Stimulated activated CD4-positive, alpha-beta T cell treated with anti-CD3 and anti-CD28 coated beads, Interleukin-12 subunit alpha, Interleukin-12 subunit beta, amount 100 ng/mL, for 24 hours (primary cell): ENCODE data around the gene INMT.

Experiments
- DNase-seq, 2 experiments: peaks; one replicate each; pipeline ENCODE4 v3.0.0-alpha.2; 2020; ENCODE audit warnings: low read depth in 2 of 2

Gene INMT

DNA sequence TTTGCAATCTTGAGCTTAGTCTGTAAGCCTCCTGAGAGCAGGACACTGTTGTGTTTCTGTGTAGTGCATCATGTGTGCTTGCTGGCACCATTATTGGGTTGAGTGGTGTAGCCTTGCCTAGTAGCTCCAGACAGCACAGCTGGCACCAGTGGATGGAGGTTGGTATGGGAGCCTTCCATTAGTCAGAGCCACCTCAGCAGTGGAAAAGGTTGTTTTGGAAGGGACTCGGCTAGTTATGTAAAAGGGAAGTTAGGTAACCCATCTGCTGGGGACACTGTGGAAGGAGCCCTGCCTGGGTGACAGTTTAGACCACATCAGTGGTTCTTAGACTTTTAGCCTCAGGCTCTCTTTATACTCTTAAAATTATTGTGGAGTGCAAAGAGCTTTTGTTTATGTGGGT lies 35.6 kb downstream of the INMT start:
- no peak for DNase-seq

GRCh38 chr7:30788640-30789333 lies 36.9 kb downstream of the INMT start:
- DNase-seq: no peak

GRCh38 chr7:30789334-30789711 lies 37.4 kb downstream of the INMT start:
- DNase-seq: no peak

GRCh38 chr7:30790356-30790755 lies 38.4 kb downstream of the INMT start:
- no peak for DNase-seq

DNA sequence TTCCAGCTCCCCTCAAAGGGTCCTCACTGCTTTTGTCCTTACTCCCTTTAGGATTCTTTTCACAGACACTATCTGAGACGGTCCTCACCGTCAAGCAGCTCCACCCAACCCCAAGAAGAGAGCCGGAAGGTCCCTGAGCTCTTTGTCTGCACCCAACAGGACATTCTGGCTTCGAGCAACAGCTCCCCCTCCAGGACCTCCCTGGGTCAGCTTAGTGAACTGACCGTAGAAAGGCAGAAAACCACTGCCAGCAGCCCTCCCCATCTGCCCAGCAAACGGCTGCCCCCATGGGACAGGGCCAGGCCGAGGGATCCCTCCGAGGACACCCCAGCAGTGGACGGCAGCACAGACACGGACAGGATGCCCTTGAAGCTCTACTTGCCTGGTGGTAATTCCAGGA lies 39.2 kb downstream of the INMT start:
- no peak for DNase-seq

DNA sequence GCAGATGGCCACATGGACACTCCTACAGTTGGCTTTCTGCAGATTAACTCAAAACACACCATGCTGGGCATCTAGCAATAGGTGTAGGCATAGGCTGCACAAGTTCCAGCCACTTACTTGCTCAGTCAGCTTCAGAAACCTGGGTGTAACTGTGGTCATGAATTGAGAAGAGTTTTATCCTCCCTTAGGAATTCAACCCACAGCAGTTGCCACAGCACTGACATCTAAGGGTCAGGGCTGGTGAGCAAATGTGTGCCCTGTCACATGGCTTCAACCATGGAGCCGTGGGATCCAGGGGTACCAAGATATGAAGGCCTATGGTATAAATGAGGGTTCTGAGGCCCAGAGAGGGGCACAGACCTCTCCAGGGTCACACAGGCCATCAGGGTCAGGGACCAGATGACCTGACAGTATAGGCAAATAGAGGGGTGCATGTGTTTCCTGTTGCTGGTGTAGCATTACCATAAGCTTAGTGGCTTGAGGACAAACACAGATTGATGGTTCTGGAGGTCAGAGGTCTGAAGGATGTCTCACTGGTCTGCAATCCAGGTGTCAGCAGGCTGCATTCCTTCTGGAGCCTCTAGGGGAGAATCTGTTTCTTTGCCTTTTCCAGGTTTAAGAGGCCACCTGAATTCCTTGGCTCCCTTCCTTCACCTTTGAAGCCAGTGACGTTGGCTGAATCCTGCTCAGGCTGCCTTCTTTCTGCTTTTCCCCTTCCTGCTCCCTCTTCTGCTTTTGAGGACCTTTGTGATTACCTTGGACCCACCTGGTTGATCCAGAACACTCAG lies 43.4 kb downstream of the INMT start:
- DNase-seq: no peak

DNA sequence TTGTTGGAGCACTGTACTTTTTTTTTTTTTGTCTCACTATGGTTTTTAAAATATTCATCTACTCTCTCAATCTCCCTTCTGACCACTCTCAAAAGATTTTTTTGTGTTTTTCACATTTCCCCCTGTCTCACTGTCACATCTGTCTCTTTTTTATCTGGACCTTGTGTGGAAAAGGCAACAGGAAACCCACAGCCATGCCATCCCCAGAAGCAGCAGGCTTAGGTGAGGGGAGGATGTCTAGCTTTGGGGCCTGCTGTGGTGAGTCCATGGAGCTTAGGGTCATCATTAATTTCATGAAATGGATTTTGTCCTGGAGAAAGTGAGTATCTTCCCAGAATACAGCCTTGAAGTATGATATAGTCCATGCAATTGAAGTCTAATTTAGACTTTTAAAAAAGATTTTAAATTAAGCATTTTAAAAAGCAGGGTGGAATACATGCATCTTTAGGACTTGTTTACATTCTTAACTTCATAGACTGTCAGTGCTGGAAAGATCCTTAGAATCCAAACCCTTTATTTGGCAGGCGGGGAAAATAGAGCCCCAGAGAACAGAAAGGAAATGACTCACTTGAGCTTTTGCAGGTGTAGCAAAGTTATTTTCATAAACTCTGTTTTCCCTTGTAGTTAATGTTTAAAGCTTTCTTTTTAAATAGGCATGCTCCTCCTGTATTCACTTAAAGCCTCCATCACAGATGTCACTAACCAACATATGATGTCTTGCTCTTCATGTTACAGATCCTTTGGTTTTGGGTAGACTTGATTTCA lies 44.4 kb downstream of the INMT start:
- no peak for DNase-seq

DNA sequence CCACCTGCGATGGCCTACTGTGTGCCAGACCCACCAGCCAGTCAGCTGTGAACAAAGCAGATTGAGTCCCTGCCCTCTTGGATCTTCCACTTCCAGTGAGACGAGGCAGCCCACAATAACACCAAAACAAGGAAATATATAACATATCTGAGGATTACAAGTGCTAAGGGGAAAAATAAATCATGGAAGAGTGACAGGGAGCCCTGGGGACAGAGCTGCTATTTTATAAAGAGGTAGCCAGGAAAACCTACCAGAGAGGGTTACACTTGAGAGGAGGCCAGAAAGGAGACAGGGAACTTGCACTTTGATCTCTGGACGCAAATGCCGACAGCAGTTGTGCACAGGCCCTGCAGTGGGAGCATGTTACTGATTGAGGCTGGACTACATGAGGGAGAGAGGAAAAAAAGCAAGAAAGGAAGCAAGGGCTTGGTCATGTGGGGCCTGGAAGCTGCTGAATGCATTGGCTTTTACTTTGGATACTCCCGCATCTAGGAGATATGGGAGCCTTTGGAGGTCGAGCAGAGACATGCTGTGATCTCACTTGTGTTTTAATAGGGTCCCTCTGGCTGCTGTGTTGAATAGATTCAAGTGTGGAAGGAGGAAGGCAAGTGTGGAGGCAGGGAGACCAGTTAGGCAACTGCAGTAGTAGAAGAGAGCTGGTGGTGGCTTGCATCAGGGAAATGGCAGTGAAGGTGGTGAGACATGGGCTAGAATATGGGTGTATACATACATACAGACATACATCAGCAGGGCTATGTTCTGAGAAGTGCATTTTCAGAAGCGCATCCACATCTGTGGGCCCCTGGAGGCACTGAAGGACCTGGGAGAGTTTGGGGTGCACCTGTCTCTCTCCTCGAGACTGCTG lies 45.5 kb downstream of the INMT start:
- DNase-seq: no peak

DNA sequence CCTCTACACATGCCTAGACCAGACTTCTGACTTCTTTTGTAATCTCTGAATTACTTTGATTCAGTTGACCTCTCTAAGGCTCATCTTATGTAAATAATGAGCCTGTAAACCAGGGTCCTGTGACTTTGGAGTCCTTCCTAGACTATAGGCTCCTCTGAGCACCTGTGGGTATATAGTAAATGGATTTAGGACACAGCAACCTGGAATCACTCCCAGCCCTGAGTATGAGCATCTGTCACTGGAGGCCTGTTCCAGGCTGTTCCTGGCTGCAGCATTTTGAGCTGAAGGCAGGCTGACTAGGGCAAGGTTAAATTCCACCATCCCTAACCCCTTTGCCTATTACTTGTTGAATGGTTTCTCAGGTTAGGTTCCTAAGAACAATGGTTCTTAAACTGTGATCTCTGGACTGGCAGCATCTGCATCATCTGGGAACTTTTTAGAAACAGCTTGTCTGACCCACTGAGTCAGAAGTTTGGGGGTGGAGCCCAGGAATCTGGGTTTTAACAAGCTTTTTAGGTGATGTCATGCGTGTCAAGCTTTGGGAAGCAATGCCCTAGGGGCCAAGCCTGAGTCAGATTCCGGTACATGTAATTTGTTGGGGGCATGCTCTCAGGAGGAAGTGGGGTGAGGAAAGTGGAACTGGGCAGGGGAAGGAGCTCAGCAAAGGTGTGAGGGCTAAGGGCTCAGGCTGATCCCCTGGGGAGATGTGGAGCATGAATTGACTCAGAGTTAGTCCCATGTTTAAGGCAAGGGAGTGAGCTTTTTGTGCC lies 47.5 kb downstream of the INMT start:
- DNase-seq: no peak

- no peak for DNase-seq
These were observed 48.2 kb downstream of the INMT start for GRCh38 chr7:30799976-30800661.

- DNase-seq: peak in 1 of 2 experiments; percentile 9
These were observed 48.9 kb downstream of the INMT start for GRCh38 chr7:30800785-30801252.

DNA sequence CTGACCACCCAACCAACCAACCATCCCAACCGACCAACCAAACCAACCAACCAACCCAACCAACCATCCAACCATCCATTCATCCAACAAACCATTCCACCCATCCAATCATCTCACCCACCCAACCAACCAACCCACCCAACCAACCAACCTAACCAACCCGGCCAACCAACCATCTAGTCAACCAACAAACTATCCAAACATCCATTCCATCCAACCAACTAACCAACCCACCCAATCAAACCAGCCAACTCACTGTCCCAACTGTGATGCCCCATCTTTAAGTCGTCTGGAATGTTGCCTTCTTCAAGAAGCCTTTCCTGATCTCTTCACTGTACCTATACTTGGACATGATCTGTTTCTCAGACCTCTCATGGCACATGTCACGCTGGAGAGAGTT lies 50.9 kb downstream of the INMT start:
- DNase-seq: no peak

DNA sequence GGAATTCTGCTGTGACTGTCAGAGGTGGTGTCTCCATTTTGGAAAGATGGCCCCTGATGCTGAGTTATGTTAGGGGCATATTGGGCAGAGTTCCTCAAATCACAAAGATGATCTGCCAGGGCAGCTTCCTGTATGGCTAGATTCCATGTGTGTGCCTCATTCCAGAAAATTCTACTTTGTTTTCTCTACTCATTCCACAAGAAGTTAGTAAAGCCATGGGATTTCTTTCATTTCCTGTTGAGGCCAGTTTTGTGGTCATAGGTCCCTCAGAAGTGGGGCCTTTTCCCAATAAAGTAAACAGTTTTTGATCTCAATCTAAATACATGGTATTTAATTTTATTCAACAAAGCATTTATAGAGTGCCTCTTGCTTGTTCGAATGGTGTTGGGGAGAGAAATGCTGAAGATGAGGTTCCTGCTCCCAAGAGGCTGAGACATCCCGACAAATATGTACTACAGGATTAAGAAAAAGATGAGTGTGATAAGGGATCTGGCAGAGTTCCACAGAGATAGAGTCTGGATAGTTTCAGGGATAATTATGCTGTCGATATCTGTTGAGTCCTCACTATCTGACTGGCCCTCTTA lies 52.2 kb downstream of the INMT start:
- no peak for DNase-seq

- DNase-seq: no peak
These were observed 53.3 kb downstream of the INMT start for GRCh38 chr7:30805081-30805691.

GRCh38 chr7:30805931-30806330 lies 54.0 kb downstream of the INMT start:
- no peak for DNase-seq
